Stimulated activated CD4-positive, alpha-beta T cell treated with anti-CD3 and anti-CD28 coated beads, Interleukin-12 subunit alpha, Interleukin-12 subunit beta, amount 100 ng/mL, for 24 hours (primary cell): ENCODE results near the gene BRIP1.
"Not testable (repeated sequence)": the region's sequence is repeated elsewhere in the genome, so short reads cannot be mapped to it uniquely, and the experiment has no call there.

Experiments
- DNase-seq, 2 experiments: peaks; one replicate each; pipeline ENCODE4 v3.0.0-alpha.2; 2020; ENCODE audit warnings: low read depth in 2 of 2

The BRIP1 gene

DNA sequence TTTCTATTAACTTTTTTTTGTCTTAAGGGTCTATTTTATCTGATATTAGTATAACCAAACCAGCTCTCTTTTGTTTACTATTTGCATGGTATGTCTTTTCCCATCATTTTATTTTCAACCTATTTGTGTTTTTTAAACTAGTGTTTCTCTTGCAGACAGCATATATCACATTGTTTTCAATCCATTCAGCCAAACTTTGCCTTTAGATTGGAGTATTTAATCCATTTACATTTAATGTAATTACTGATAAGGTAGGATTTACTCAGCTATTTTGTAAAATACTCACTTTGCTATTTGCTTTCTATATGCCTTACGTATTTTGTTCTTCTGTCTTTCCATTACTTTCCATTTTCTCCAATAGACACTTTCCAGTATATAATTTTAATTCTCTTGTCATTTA, 164.3 kb downstream of the BRIP1 start:
- DNase-seq: no peak

DNA sequence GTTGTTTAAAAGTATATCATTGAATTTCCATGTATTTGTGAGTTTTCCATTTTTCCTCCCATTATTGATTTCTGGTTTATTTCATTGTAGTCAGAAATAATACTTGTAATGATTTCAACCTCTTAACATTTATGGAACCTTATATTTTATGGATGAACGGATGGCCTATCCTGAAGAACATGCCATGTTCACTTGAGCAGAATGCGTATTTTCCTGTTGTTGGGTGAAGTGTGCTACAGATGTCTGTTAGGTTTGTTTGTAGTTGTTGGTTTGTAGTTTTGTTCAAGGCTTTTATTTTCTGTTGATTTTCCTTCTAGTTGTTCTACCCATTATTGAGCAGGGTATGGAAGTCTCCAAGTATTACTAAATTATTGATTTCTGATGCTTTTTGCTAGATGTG, 165.1 kb downstream of the BRIP1 start:
- DNase-seq: no peak

DNA sequence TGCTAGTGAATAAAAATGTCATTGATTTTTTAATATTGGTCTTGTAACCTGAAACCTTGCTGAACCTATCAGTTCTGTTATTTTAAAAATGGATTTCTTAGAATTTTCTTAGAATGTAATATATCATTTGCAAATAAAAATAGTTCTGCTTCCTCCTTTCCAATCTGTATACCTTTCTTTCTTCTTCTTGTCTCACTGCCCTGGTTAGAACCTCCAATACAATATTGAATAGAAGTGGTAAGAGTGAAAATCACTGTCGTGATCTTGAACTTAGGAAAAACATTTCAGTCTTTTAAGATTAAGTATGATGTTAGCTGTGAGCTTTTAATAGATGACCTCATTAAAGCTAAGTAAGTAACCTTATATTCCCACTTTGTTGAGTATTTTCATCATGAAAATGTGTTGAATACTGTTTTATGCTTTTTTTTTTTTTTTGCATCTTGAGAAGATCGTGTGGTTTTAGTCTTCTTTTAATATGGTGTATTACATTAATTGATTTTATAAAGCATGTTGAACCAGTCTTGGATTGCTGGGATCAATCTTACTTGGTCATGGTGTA, 167.5 kb downstream of the BRIP1 start:
- no peak for DNase-seq

DNA sequence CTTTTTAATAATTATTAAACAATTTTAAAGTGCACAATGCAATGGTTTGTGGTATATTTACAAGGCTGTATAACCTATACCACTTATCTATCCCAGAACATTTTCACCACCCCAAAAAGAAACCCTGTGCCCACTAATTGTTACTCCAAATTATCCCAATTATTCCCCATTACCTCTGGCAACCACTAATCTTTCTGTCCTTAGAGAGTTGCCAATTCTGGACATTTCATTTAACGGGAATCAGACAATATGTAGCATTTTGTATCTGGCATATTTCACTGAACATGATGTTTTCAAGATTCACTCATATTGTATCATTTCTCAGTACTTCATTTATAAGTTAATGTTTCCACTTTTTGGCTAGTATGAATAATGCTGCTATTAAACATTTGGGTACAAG, 169.2 kb downstream of the BRIP1 start:
- no peak for DNase-seq

DNA sequence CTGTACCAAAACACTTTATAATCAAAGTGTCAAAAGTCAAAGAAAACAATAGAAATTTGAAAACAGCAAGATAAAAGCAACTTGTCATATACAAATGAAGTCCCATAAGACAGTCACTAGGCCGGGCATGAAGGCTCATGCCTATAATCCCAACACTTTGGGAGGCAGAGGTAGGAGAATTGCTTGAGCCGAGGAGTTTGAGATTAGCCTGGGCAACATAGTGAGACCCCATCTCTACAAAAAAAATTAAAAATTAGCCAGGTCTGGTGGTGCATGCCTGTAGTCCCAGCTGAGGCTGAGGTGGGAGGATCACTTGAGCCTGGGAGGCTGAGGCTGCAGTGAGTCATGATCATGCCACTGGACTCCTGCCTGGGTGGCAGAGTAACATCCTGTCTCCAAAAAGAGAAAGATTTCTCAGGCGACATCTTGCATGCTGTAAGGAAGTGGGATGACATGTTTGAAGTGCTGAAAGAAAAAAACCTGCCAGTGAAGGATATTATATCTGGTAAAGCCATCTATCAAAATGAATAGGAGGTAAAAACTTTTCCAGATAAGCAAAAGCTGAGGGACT, 173.6 kb downstream of the BRIP1 start:
- DNase-seq: no peak

DNA sequence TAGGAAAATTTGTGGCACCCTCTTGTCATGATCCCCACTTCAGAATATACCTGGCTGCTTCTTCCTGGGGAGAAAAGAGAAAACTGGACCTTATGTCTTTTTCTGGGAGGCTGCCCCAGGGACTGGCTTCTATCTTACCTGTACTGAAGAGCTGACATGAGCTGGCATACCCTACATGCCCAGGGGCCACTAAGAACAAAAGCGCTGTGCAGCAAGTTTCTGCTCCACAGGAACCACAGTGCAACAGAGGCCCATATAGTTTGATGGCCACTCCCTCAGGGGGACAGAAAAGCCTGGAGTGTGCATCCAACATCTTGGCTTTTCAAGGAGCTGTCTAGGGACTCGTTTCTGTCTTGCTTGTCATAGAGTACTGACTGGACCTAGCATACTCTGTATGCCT, 175.6 kb downstream of the BRIP1 start:
- no peak for DNase-seq

DNA sequence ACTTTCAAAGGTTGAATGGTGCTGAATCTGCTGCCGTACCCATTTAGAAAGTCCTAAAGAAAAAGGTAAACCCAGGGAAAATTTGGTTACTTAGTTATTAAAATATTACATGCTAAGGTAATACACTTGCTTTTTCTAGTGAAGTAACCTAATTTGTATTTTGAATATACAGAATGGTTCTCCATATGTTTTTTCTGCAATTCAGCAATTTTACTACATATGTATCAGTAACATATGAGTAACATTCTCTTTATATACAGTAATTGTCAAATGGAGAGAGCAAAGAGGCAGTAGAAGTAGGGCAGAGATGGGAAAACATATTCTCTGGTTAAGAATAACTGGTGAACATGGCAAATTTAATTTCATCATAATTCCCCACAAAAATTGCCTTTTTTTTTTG, 177.2 kb downstream of the BRIP1 start:
- no peak for DNase-seq

DNA sequence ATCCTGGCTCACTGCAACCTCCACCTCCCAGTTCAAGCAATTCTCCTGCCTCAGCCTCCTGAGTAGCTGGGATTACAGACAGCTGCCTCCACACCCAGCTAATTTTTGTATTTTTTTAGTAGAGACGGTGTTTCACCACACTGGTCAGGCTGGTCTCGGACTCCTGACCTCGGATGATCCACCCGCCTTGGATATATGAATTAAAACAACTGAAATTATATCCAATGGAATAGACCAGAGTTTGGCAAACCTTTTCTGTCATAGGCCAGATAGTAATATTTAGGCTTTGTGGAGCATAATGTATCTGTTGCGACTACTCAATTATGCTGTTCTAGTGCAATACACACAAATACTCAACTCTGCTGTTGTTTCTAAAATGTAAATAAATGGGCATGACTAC, 178.5 kb downstream of the BRIP1 start:
- DNase-seq: no peak

DNA sequence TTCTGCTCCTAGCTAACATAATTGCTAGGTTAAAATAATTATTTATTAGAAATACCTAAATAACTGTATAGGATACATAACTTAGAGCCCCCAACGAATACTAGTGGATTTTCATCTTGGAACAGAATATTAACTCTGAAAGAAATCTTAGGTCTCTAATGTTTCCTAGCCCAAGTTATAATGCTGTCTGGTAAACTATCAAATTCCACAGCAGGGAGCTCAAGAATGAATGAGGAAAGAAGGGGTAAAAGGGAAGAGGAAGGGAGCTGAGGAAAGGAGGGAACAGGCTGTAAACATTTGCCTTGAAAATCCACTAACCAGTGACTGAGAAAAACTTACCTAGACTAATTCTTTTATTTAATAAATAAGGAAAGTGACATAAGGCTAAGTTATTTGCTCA, 179.2 kb downstream of the BRIP1 start:
- DNase-seq: no peak

DNA sequence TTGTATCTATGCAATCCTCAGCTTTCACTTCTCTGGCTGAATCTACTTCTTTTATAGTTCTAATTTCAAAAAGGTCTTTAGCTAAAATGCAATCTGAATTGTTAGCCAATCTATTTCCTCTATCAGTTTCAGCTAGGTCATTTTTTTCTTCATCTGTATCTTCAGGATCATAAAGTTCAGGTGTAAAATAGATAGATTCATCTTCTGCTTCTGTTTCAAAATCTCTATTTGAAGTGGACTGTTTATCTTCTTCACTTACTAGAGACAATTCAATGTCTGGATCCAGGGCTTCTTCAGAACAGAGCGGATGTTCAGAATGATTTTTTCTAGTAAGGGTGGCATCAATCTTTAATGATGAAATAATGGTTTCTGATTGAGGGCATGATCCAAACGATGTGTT, 179.9 kb downstream of the BRIP1 start:
- no peak for DNase-seq

DNA sequence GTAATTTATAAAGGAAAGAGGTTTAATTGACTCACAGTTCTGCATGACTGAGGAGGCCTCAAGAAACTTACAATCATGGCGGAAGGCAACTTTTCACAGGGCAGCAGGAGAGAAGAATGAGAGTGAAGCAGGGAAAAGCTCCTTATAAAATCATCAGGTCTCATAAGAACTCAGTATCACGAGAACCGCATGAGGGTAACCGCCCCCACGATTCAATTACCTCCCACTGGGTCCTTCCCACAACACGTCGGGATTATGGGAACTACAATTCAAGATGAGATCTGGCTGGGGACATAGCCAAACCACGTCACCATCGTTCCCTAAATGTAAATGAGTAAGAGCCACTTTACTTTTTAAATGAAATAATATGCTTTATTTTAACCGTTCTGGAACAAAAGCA, 182.4 kb downstream of the BRIP1 start:
- no peak for DNase-seq

DNA sequence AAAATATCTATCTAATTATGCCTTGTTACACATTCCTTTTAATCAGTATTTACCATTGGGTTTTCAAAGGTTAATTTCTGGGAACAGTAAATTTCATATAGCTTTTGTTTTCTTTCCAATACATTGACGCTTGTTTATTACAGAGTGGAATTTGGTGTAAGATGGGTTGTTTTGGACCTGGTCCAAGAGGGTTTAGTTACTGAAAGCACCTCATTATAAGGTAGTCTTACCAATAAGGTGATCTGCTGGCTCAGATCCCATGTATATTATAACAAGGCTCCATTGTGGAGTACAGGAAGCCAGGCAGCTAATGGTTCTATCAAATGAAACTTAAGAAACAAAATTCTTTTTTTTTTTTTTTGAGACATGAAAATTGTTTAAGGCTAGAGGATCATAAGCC, 185.0 kb downstream of the BRIP1 start:
- no peak for DNase-seq

DNA sequence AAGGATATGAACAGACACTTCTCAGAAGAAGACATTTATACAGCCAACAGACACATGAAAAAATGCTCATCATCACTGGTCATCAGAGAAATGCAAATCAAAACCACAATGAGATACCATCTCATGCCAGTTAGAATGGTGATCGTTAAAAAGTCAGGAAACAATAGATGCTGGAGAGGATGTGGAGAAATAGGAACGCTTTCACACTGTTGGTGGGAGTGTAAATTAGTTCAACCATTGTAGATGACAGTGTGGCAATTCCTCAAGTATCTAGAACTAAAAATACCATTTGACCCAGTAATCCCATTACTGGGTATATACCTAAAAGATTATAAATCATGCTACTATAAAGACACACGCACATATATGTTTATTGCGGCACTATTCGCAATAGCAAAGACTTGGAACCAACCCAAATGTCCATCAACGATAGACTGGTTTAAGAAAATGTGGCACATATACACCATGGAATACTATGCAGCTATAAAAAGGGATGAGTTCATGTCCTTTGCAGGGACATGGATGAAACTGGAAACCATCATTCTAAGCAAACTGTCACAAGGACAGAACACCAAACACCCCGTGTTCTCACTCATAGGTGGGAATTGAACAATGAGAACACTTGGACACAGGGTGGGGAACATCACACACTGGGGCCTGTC, 186.0 kb downstream of the BRIP1 start:
- not testable (repeated sequence) for DNase-seq

DNA sequence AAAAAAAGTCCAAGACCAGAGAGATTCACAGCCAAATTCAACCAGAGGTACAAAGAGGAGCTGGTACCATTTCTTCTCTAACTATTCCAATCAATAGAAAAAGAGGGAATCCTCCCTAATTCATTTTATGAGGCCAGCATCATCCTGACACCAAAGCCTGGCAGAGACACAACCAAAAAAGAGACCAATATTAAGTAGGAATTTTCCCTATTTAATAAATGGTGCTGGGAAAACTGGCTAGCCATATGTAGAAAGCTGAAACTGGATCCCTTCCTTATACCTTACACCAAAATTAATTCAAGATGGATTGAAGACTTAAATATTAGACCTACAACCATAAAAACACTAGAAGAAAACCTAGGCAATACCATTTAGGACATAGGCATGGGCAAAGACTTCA, 186.8 kb downstream of the BRIP1 start:
- not testable (repeated sequence) for DNase-seq

DNA sequence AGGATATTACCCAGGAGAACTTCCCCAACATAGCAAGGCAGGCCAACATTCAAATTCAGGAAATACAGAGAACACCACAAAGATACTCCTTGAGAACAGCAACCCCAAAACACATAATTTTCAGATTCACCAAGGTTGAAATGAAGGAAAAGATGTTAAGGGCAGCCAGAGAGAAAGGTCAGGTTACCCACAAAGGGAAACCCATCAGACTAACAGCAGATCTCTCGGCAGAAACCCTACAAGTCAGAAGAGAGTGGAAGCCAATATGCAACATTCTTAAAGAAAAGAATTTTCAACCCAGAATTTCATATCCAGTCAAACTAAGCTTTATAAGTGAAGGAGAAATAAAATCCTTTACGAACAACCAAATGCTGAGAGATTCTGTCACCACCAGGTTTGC, 188.7 kb downstream of the BRIP1 start:
- DNase-seq: not testable (repeated sequence)

DNA sequence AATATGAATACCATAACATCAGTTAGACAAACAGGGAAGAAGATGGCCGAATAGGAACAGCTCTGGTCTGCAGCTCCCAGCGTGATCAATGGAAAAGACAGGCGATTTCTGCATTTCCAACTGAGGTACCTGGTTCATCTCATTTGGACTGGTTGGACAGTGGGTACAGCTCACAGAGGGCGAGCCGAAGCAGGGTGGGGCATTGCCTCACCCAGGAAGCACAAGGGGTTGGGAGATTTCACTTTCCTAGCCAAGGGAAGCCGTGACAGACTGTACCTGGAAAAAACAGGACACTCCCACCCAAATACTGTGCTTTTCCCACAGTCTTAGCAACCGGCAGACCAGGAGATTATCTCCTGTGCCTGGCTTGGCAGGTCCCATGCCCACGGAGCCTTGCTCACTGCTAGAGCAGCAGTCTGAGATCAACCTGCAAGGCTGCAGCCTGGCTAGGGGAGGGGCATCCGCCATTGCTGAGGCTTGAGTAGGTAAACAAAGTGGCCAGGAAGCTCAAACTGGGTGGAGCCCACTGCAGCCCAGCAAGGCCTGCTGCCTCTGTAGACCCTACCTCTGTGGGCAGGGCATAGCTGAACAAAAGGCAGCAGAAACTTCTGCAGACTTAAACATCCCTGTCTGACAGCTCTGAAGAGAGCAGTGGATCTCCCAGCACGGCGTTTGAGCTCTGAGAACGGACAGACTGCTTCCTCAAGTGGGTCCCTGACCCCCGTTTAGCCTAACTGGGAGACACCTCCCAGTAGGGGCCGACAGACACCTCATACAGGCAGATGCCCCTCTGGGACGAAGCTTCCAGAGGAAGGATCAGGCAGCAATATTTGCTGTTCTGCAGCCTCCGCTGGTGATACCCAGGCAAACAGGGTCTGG, 190.1 kb downstream of the BRIP1 start:
- DNase-seq: not testable (repeated sequence)

DNA sequence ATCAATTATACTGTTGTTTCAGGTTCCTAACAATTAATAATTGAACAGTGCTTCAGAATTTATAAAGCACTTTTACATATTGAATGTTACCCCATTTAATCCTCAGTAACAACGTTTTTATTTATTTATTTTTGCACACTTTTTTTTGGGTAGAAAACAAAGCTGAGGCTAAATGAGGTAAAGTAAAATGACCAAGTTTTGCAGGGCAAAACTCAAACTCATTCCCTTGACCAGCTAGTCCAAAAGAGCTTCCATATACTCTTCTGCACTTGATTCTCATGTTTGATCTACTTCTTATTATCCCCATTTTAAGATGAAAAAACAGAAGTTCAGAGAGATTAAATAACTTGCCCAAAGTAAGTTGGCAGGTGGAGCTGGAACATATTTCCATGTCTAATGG, 191.2 kb downstream of the BRIP1 start:
- DNase-seq: no peak

DNA sequence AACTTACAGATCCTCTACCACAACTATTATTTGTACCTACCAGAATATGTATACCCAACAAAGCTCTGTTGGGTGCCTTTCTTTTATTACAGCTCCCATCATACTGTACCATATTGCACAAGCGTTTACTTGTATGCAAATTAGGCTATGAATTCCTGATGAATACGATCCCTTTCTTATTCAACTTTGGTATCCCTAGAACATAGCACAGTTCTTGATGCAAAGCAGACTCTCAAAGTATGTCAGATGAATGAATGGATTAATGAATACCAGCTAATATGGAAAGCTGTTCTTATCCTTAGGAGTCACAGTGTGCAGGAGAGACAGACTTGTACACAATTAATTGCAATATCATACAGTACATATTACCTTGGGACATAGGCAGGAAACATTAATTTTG, 192.6 kb downstream of the BRIP1 start:
- no peak for DNase-seq

DNA sequence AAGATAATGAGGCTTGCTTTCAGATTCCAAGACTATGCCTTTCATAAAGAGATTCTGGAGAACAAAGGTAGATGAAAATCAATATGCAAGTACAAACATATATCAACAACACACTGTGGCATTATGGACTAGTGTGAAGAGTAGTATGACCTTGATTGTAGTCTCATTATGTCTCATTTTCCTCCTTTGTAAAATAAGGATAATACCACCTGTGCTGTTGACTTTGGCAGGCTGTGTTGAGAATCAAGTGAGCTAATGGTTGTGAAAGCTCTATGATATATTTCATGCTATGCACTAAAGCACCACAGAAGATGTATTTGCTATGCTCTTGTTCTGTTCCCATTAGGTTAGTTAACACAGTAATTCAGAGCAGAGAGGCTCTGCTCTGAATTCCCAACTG, 193.8 kb downstream of the BRIP1 start:
- no peak for DNase-seq

DNA sequence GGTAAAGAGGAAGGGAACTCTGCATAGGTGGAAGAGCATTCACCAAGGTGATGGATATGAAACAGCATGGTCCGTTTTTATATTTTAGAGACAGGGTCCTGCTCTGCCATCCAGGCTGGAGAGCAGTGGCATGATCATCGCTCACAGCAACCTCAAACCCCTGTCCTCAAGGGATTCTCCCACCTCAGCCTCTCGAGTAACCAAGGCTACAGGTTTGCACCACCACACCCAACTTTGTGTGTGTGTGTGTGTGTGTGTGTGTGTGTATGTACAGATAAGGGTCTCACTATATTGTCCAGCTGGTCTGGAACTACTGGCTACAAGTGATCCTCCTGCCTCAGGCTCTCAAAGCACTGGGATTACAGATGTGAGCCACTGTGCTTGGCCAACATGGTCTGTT, 194.8 kb downstream of the BRIP1 start:
- no peak for DNase-seq

DNA sequence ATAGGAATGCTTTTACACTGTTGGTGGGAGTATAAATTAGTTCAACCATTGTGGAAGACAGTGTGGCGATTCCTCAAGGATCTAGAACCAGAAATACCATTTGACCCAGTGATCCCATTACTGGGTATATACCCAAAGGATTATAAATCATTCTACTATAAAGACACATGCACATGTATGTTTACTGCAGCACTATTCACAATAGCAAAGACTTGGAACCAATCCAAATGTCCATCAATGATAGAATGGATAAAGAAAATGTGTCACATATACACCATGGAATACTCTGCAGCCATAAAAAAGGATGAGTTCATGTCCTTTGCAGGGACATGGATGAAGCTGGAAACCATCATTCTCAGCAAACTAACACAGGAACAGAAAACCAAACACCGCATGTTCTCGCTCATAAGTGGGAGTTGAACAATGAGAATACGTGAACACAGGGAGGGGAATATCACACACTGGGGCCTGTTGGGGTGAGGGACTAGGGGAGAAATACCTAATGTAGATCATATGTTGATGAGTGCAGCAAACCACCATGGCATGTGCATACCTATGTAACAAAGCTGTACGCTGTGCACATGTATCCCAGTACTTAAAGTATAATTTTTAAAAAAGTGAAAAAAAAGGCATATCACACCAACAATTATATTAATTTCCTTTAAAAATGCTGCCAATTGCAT, 196.8 kb downstream of the BRIP1 start:
- DNase-seq: not testable (repeated sequence)

DNA sequence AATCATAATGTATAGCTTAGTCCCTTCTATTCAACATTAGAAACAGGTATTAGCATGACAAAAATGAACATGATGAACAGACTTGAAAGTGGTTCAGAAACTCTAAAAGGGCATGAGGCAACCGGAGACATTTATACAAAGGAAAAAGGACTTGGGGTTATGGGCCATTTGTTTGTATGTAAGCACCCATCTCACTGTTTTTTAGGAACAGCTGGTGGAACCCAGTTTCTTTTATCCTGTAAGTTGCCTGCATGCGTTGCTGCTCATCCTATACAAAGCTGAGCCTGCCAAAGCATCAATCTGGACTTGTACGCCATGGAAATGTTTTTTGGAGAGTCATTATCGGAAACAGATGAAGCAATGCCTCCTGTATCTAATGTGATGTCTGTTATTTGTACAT, 200.0 kb downstream of the BRIP1 start:
- DNase-seq: no peak
